NT2/D1 (cell line): Measurements from ENCODE around the gene DCC.

ENCODE experiments used
- DNase-seq: peaks from one replicate; pipeline ENCODE4 v3.0.0-alpha.2; 2011; ENCODE audit warnings: low read depth, low spot score
- H3K27me3 ChIP-seq: 2 replicates; pipeline ENCODE4 v1.6.0; 2011; ENCODE audit warnings: mild to moderate bottlenecking; ENCODE audit not compliant: insufficient read length, insufficient read depth
- H3K36me3 ChIP-seq: 2 replicates; pipeline ENCODE4 v1.6.1; 2011; ENCODE audit warnings: mild to moderate bottlenecking, low read length, mixed read lengths; ENCODE audit not compliant: insufficient read depth, insufficient read length
- H3K4me1 ChIP-seq: 2 replicates; pipeline ENCODE4 v1.5.1; 2011; ENCODE audit not compliant: insufficient read depth, insufficient read length
- H3K4me3 ChIP-seq: 2 replicates; pipeline ENCODE4 v1.5.1; 2011; ENCODE audit warnings: low read depth; ENCODE audit not compliant: insufficient read length
- H3K9ac ChIP-seq: 2 replicates; pipeline ENCODE4 v1.6.0; 2011; ENCODE audit warnings: low read depth; ENCODE audit not compliant: insufficient read length
- H3K9me3 ChIP-seq: 2 replicates; pipeline ENCODE4 v1.5.1; 2011; ENCODE audit warnings: mild to moderate bottlenecking, low read length; ENCODE audit not compliant: insufficient read depth
- SUZ12 ChIP-seq: IDR thresholded peaks from 2 replicates; pipeline ENCODE4 v1.6.1; 2011; ENCODE audit not compliant: insufficient read length, insufficient read depth; ENCODE audit errors: extremely low read depth
- YY1 ChIP-seq: IDR thresholded peaks from 2 replicates; pipeline ENCODE4 v1.6.1; 2011; ENCODE audit not compliant: insufficient read length, insufficient read depth
- ZNF274 ChIP-seq: IDR thresholded peaks from 2 replicates; pipeline ENCODE4 v1.6.1; 2011; ENCODE audit warnings: mild to moderate bottlenecking, low read depth, low read length

DCC gene

DNA sequence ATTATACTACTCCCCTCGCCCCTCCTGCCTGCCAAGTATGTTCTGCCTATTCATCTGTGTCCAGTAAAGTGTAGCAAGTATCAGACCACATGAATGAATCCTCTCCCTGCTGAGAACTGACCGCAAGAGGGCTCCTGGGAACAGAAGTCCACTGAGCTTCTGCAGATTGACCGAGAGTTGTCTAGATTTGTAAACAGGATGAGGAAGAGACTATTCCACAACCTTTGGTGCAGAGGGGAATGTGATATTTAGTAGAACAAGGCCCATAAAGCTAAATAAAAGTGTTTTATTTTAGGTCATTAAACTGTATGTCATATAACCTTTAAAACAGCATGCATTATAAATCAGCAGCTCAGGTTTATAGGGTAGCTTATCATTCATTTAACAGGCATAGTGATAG is 377.0 kb downstream of the DCC start:
- no peak overlapping the region for H3K9ac ChIP-seq
- H3K27me3 ChIP-seq: no peaks in the 10 kb centered on the region
- H3K4me1 ChIP-seq: no peaks in the 10 kb centered on the region
- no peaks in the 10 kb centered on the region for H3K36me3 ChIP-seq
- no peak for DNase-seq
- TF ChIP-seq ZNF274: no peak
- TF ChIP-seq YY1: no peak
- TF ChIP-seq SUZ12: no peak
- H3K9me3 ChIP-seq: no peaks in the 10 kb centered on the region
- no peak overlapping the region for H3K4me3 ChIP-seq

DNA sequence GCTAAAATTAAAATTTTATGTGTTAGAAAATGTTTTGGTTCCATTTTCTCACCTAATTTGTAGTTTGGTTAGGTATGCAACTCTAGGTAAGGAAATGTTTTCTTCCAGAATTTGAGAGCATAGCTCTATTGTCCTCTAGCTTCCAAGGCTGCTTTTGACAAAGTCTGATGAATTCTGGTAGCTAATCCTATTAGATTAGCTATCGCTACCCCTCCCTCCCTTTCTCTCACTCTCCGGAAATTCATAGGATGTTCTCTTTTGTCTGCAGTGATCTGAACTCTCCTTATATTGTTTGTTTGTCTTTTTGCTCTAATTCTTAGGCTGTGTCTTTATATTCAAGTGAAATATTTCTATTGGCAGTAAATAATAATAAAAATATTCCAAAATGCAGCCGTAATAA is 382.9 kb downstream of the DCC start:
- Histone ChIP-seq H3K9me3 (no peaks in the 10 kb centered on the region), H3K27me3 (no peaks in the 10 kb centered on the region), H3K36me3 (no peaks in the 10 kb centered on the region), H3K9ac (no peak overlapping the region), H3K4me1 (no peaks in the 10 kb centered on the region), H3K4me3 (no peak overlapping the region)
- TF ChIP-seq ZNF274 (no peak), YY1 (no peak), SUZ12 (no peak)
- no peak for DNase-seq

- peak; percentile 6 for DNase-seq
- no peak overlapping the region for H3K9ac ChIP-seq
- no peaks in the 10 kb centered on the region for H3K4me1 ChIP-seq
- no peaks in the 10 kb centered on the region for H3K27me3 ChIP-seq
- TF ChIP-seq SUZ12 (no peak), YY1 (no peak), ZNF274 (no peak)
- H3K9me3 ChIP-seq: no peaks in the 10 kb centered on the region
- H3K36me3 ChIP-seq: no peaks in the 10 kb centered on the region
- H3K4me3 ChIP-seq: no peak overlapping the region
Measured at GRCh38 chr18:52723550-52723970, 383.6 kb downstream of the DCC start.

GRCh38 chr18:52730972-52731619 is 391.1 kb downstream of the DCC start:
- Histone ChIP-seq H3K4me3 (no peak overlapping the region), H3K9me3 (no peaks in the 10 kb centered on the region), H3K4me1 (no peaks in the 10 kb centered on the region), H3K9ac (no peak overlapping the region), H3K36me3 (no peaks in the 10 kb centered on the region), H3K27me3 (no peaks in the 10 kb centered on the region)
- no peak for DNase-seq
- no peak for TF ChIP-seq ZNF274
- no peak for TF ChIP-seq YY1
- TF ChIP-seq SUZ12: no peak

- no peak overlapping the region for H3K9ac ChIP-seq
- TF ChIP-seq YY1 (no peak), ZNF274 (no peak), SUZ12 (no peak)
- no peak for DNase-seq
- no peaks in the 10 kb centered on the region for H3K36me3 ChIP-seq
- H3K9me3 ChIP-seq: no peaks in the 10 kb centered on the region
- H3K4me3 ChIP-seq: no peak overlapping the region
- no peaks in the 10 kb centered on the region for H3K27me3 ChIP-seq
- H3K4me1 ChIP-seq: no peaks in the 10 kb centered on the region
Measured at GRCh38 chr18:52738946-52739345, 398.9 kb downstream of the DCC start.

DNA sequence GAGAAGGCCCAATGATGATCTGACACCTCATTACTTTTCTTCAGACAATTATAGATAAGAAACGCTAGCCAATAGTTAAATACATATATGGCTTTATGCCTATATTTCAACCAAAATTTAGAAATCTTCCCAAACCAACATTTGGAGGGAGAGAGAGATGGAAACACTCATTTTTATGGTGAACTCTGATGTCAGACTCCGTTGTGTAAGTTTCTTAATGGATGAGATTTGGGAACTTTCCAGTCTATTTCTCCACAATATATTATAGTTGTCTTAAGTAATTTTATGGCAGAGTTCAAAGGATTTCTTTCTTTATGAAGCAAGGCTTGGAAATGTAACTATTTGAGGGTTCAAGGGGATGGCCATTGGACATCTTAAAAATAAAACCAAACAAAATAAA is 407.0 kb downstream of the DCC start:
- Histone ChIP-seq H3K9ac (no peak overlapping the region), H3K9me3 (no peaks in the 10 kb centered on the region), H3K36me3 (no peaks in the 10 kb centered on the region), H3K4me3 (no peak overlapping the region), H3K27me3 (no peaks in the 10 kb centered on the region), H3K4me1 (no peaks in the 10 kb centered on the region)
- no peak for DNase-seq
- TF ChIP-seq ZNF274 (no peak), SUZ12 (no peak), YY1 (no peak)

GRCh38 chr18:52747869-52748268 is 407.9 kb downstream of the DCC start:
- no peak for DNase-seq
- Histone ChIP-seq H3K36me3 (no peaks in the 10 kb centered on the region), H3K4me3 (no peak overlapping the region), H3K27me3 (no peaks in the 10 kb centered on the region), H3K9ac (no peak overlapping the region), H3K4me1 (no peaks in the 10 kb centered on the region), H3K9me3 (no peaks in the 10 kb centered on the region)
- TF ChIP-seq ZNF274: no peak
- TF ChIP-seq SUZ12: no peak
- TF ChIP-seq YY1: no peak

GRCh38 chr18:52748343-52748742 is 408.3 kb downstream of the DCC start:
- Histone ChIP-seq H3K9me3 (no peaks in the 10 kb centered on the region), H3K27me3 (no peaks in the 10 kb centered on the region), H3K4me3 (no peak overlapping the region), H3K36me3 (no peaks in the 10 kb centered on the region), H3K9ac (no peak overlapping the region), H3K4me1 (no peaks in the 10 kb centered on the region)
- TF ChIP-seq YY1 (no peak), SUZ12 (no peak), ZNF274 (no peak)
- no peak for DNase-seq
